H9 (cell line): ENCODE results near the gene SAT2. TPM values are rescaled to one million over a fixed set of nuclear protein-coding genes. Genes with fewer than 3 reads are reported as not detected.

Source experiments
- DNase-seq: peaks from one replicate; pipeline ENCODE4 v3.0.0-alpha.2; 2017
- H2AFZ ChIP-seq: one replicate; pipeline ENCODE4 v1.6.1; 2013; ENCODE audit warnings: mild to moderate bottlenecking, low read length, control low read depth, moderate library complexity
- H2AK5ac ChIP-seq: 2 replicates; pipeline ENCODE4 v1.6.1; 2013; ENCODE audit warnings: low read length, control low read depth, mixed read lengths; ENCODE audit not compliant: insufficient read length
- H2BK120ac ChIP-seq: one replicate; pipeline ENCODE4 v1.6.1; 2013; ENCODE audit warnings: low read depth, mild to moderate bottlenecking, low read length, control low read depth, inconsistent platforms; ENCODE audit not compliant: poor library complexity, severe bottlenecking
- H2BK12ac ChIP-seq: 2 replicates; pipeline ENCODE4 v1.6.1; 2013; ENCODE audit warnings: low read length, control low read depth, mixed read lengths, low read depth; ENCODE audit not compliant: insufficient read length
- H2BK15ac ChIP-seq: 2 replicates; pipeline ENCODE4 v1.6.1; 2013; ENCODE audit warnings: low read depth, low read length, control low read depth
- H2BK20ac ChIP-seq: one replicate; pipeline ENCODE4 v1.6.1; 2013; ENCODE audit warnings: low read depth, mild to moderate bottlenecking, low read length, control low read depth, inconsistent platforms; ENCODE audit not compliant: poor library complexity, severe bottlenecking
- H2BK5ac ChIP-seq: 2 replicates; pipeline ENCODE4 v1.6.1; 2013; ENCODE audit warnings: low read length, control low read depth, mixed read lengths; ENCODE audit not compliant: insufficient read length
- H3K14ac ChIP-seq: 2 replicates; pipeline ENCODE4 v1.6.1; 2013; ENCODE audit warnings: low read length, control low read depth; ENCODE audit not compliant: insufficient read depth
- H3K18ac ChIP-seq: 2 replicates; pipeline ENCODE4 v1.6.1; 2013; ENCODE audit warnings: low read depth, mild to moderate bottlenecking, mixed read lengths, low read length, control low read depth; ENCODE audit not compliant: insufficient read length
- H3K23ac ChIP-seq: 2 replicates; pipeline ENCODE4 v1.6.1; 2013; ENCODE audit warnings: low read length, control low read depth, mixed read lengths, low read depth; ENCODE audit not compliant: insufficient read length
- H3K23me2 ChIP-seq: 2 replicates; pipeline ENCODE4 v1.6.1; 2013; ENCODE audit warnings: low read depth, mild to moderate bottlenecking, mixed read lengths, low read length, control low read depth; ENCODE audit not compliant: insufficient read length, poor library complexity, severe bottlenecking
- H3K27ac ChIP-seq: 2 replicates; pipeline ENCODE4 v1.5.1; 2013; ENCODE audit warnings: low read length, control low read depth, mixed read lengths, low read depth; ENCODE audit not compliant: insufficient read length
- H3K27me3 ChIP-seq: 2 replicates; pipeline ENCODE4 v1.6.1; 2013; ENCODE audit warnings: low read length, control low read depth, inconsistent platforms; ENCODE audit not compliant: insufficient read depth
- H3K4ac ChIP-seq: 2 replicates; pipeline ENCODE4 v1.6.1; 2013; ENCODE audit warnings: low read depth, mild to moderate bottlenecking, control low read depth, inconsistent platforms, low read length, moderate library complexity
- H3K4me1 ChIP-seq: 2 replicates; pipeline ENCODE4 v1.6.1; 2013; ENCODE audit warnings: low read length, control low read depth, inconsistent platforms; ENCODE audit not compliant: insufficient read depth
- H3K4me2 ChIP-seq: 2 replicates; pipeline ENCODE4 v1.6.1; 2013; ENCODE audit warnings: low read length, control low read depth, mixed read lengths; ENCODE audit not compliant: insufficient read length, insufficient read depth
- H3K56ac ChIP-seq: 2 replicates; pipeline ENCODE4 v1.6.1; 2013; ENCODE audit warnings: low read depth, mild to moderate bottlenecking, mixed read lengths, low read length, control low read depth; ENCODE audit not compliant: insufficient read length
- H3K79me1 ChIP-seq: 2 replicates; pipeline ENCODE4 v1.6.1; 2013; ENCODE audit warnings: low read depth, mild to moderate bottlenecking, moderate library complexity, low read length, control low read depth, inconsistent platforms; ENCODE audit not compliant: insufficient read depth, poor library complexity, severe bottlenecking
- H3K79me2 ChIP-seq: 2 replicates; pipeline ENCODE4 v1.6.1; 2013; ENCODE audit warnings: low read length, control low read depth, inconsistent platforms; ENCODE audit not compliant: insufficient read depth
- H3K9ac ChIP-seq: 2 replicates; pipeline ENCODE4 v1.6.1; 2013; ENCODE audit warnings: low read length, control low read depth, mixed read lengths; ENCODE audit not compliant: insufficient read length; ENCODE audit errors: extremely low read depth
- H3K9me3 ChIP-seq: one replicate; pipeline ENCODE4 v1.6.1; 2013; ENCODE audit warnings: low read depth, low read length, inconsistent platforms; ENCODE audit not compliant: control insufficient read depth
- H3T11ph ChIP-seq: one replicate; pipeline ENCODE4 v1.6.1; 2013; ENCODE audit warnings: mild to moderate bottlenecking, low read length, control low read depth, inconsistent platforms
- H4K20me1 ChIP-seq: one replicate; pipeline ENCODE4 v1.6.1; 2013; ENCODE audit not compliant: control insufficient read depth, insufficient read length, insufficient read depth
- H4K5ac ChIP-seq: 2 replicates; pipeline ENCODE4 v1.6.1; 2013; ENCODE audit warnings: low read depth, mild to moderate bottlenecking, mixed read lengths, low read length, control low read depth; ENCODE audit not compliant: insufficient read length
- H4K8ac ChIP-seq: replicated peaks from 2 replicates; pipeline ENCODE4 v1.6.1; 2013; ENCODE audit warnings: low read length, control low read depth, mixed read lengths, low read depth; ENCODE audit not compliant: insufficient read length
- H4K91ac ChIP-seq: 2 replicates; pipeline ENCODE4 v1.6.1; 2013; ENCODE audit warnings: low read depth, mild to moderate bottlenecking, moderate library complexity, mixed read lengths, low read length, control low read depth; ENCODE audit not compliant: insufficient read length
- H3K27ac Mint-ChIP-seq, 3 experiments: 2 replicates in 2 of 3; 3 replicates in 1 of 3; pipeline ENCODE4 v1.8.0; 2020 to 2021; ENCODE audit warnings: mixed read lengths in 3 of 3, mild to moderate bottlenecking in 1 of 3, moderate library complexity in 1 of 3
- H3K27me3 Mint-ChIP-seq: 2 replicates; pipeline ENCODE4 v1.8.0; 2021; ENCODE audit warnings: low read depth, mild to moderate bottlenecking, moderate library complexity, mixed read lengths
- H3K36me3 Mint-ChIP-seq, 3 experiments: 2 replicates in 2 of 3; 3 replicates in 1 of 3; pipeline ENCODE4 v1.8.0; 2020 to 2021; ENCODE audit warnings: low read depth in 3 of 3, mixed read lengths in 3 of 3; ENCODE audit not compliant: insufficient read depth in 1 of 3
- H3K4me1 Mint-ChIP-seq, 2 experiments: 2 replicates each; pipeline ENCODE4 v1.8.0; 2020; ENCODE audit warnings: mixed read lengths in 2 of 2
- H3K4me3 Mint-ChIP-seq, 2 experiments: 2 replicates in 1 of 2; 3 replicates in 1 of 2; pipeline ENCODE4 v1.8.0; 2020 to 2021; ENCODE audit warnings: mild to moderate bottlenecking in 2 of 2, mixed read lengths in 2 of 2, moderate library complexity in 1 of 2
- H3K9me3 Mint-ChIP-seq, 2 experiments: 2 replicates in 1 of 2; 3 replicates in 1 of 2; pipeline ENCODE4 v1.8.0; 2020; ENCODE audit warnings: mild to moderate bottlenecking in 2 of 2, mixed read lengths in 2 of 2, moderate library complexity in 1 of 2
- CTCF ChIP-seq: fragments of 200-600 bp; sonication (generic); conservative IDR thresholded peaks from 3 replicates; pipeline ENCODE4 v1.8.0; 2021; ENCODE audit warnings: antibody characterized with exemption, mild to moderate bottlenecking
- WGBS: extraction: QIAGEN DNeasy Blood & Tissue Kit; methylation state at CpG from one replicate; pipeline ENCODE4 v1.1.7; 2013; ENCODE audit warnings: missing lambda C conversion rate, low lambda C conversion rate, mixed read lengths; ENCODE audit not compliant: insufficient read length; ENCODE audit errors: extremely low coverage; 5-methylcytosine and 5-hydroxymethylcytosine counted together
- total RNA-seq: library from RNA; stranded (reverse); gene quantifications from 2 replicates; pipeline ENCODE4 v1.2.1, GENCODE V29; 2021

SAT2 gene
- total RNA-seq, 1 experiment from 2014 or later, result 72.1 TPM

GRCh38 chr17:7576432-7576937, 51.1 kb downstream of the SAT2 start:
- no CpG with 5 or more reads among the region's 14 CpGs for WGBS
- H4K91ac ChIP-seq, result no peak overlapping the region
- no peaks in the 10 kb centered on the region for H3K27me3 ChIP-seq
- H3K4ac ChIP-seq, result no peak overlapping the region
- H4K8ac ChIP-seq, result no peak overlapping the region
- no peaks in the 10 kb centered on the region for H3K9me3 ChIP-seq
- H3K27me3 Mint-ChIP-seq, result peaks cover 10% of the 10 kb centered on the region
- no peak overlapping the region for H3K9ac ChIP-seq
- peaks cover 3 to 7% of the 10 kb centered on the region in 2 experiments; a peak in 3 of 5 replicates for H3K9me3 Mint-ChIP-seq
- 0 out of 2 replicates have a peak, but pooled peaks cover 4% of the 10 kb centered on the region for H3K4me1 ChIP-seq
- peaks cover 5% of the 10 kb centered on the region for H3K23me2 ChIP-seq
- peaks cover 2% of the 10 kb centered on the region for H3K79me1 ChIP-seq
- no peak overlapping the region for H2BK20ac ChIP-seq
- H3K4me2 ChIP-seq, result no peak overlapping the region
- DNase-seq, result no peak
- H3K56ac ChIP-seq, result no peak overlapping the region
- H2BK5ac ChIP-seq, result no peak overlapping the region
- no peak overlapping the region for H2AFZ ChIP-seq
- H3K14ac ChIP-seq, result no peak overlapping the region
- TF ChIP-seq CTCF, result no peak
- H4K5ac ChIP-seq, result no peak overlapping the region
- no peak overlapping the region for H3T11ph ChIP-seq
- no peak overlapping the region for H3K18ac ChIP-seq
- no peak overlapping the region for H2BK120ac ChIP-seq
- peak overlapping the region; percentile 37 to 96 (median 79); a peak in 5 of 7 replicates for H3K27ac Mint-ChIP-seq
- no peak overlapping the region for H2BK12ac ChIP-seq
- H2AK5ac ChIP-seq, result no peak overlapping the region
- no peak overlapping the region for H2BK15ac ChIP-seq
- peaks cover 52 to 83% (median 63%) of the 10 kb centered on the region in 3 experiments for H3K36me3 Mint-ChIP-seq
- H3K27ac ChIP-seq, result no peak overlapping the region
- H3K4me3 Mint-ChIP-seq, result peak overlapping the region in 1 of 2 experiments; percentile 98; a peak in 3 of 5 replicates
- peaks cover 21% of the 10 kb centered on the region; the same call in 1 of the 2 replicates for H3K79me2 ChIP-seq
- H4K20me1 ChIP-seq, result no peaks in the 10 kb centered on the region
- no peak overlapping the region for H3K23ac ChIP-seq
- H3K4me1 Mint-ChIP-seq, result peaks cover 52% of the 10 kb centered on the region in 2 experiments

Other genes starting within 250 kb of the SAT2 start
- gene TNK1, start 246.7 kb downstream of the SAT2 start, total RNA-seq, result 10.1 and 11.2 TPM in 2 replicates
- 31.5 and 32.1 TPM in 2 replicates for gene PLSCR3, start 233.3 kb downstream of the SAT2 start, total RNA-seq
- 151 and 153 TPM in 2 replicates for gene TMEM256, start 223.7 kb downstream of the SAT2 start, total RNA-seq
- 70.2 and 70.5 TPM in 2 replicates for gene NLGN2, start 220.0 kb downstream of the SAT2 start, total RNA-seq
- gene SPEM1, start 207.5 kb downstream of the SAT2 start, total RNA-seq, result 0.33 and 0.46 TPM in 2 replicates
- not detected in 2 replicates for gene SPEM2, start 202.2 kb downstream of the SAT2 start, total RNA-seq
- gene SPEM3, start 199.0 kb downstream of the SAT2 start, total RNA-seq, result not detected in 2 replicates
- gene TMEM102, start 192.4 kb downstream of the SAT2 start, total RNA-seq, result 8.3 and 8.6 TPM in 2 replicates
- 14.1 and 15.2 TPM in 2 replicates for gene FGF11, start 188.3 kb downstream of the SAT2 start, total RNA-seq
- 12.7 and 13.2 TPM in 2 replicates for gene CHRNB1, start 182.8 kb downstream of the SAT2 start, total RNA-seq
- gene ZBTB4, start 148.2 kb downstream of the SAT2 start, total RNA-seq, result 14.4 and 14.9 TPM in 2 replicates
- gene SLC35G6, start 146.4 kb downstream of the SAT2 start, total RNA-seq, result not detected in 2 replicates
- 153 and 154 TPM in 2 replicates for gene POLR2A, start 143.5 kb downstream of the SAT2 start, total RNA-seq
- 5.8 and 7.1 TPM in 2 replicates for gene TNFSF12, start 78.8 kb downstream of the SAT2 start, total RNA-seq
- 0.94 and 1.4 TPM in 2 replicates for gene TNFSF13, start 69.1 kb downstream of the SAT2 start, total RNA-seq
- gene SENP3, start 65.9 kb downstream of the SAT2 start, total RNA-seq, result 80.6 and 83.1 TPM in 2 replicates
- 0.37 and 0.42 TPM in 2 replicates for gene CD68, start 48.2 kb downstream of the SAT2 start, total RNA-seq
- gene MPDU1, start 44.0 kb downstream of the SAT2 start, total RNA-seq, result 73.1 and 76.1 TPM in 2 replicates
- gene SOX15, start 37.7 kb downstream of the SAT2 start, total RNA-seq, result 7.7 TPM in 2 replicates
- 36.1 and 36.4 TPM in 2 replicates for gene FXR2, start 12.9 kb downstream of the SAT2 start, total RNA-seq
- 1.5 and 1.6 TPM in 2 replicates for gene SHBG, start 2.3 kb upstream of the SAT2 start, total RNA-seq
- 15.4 and 16.2 TPM in 2 replicates for gene ATP1B2, start 23.1 kb upstream of the SAT2 start, total RNA-seq
- 163 and 164 TPM in 2 replicates for gene TP53, start 59.7 kb upstream of the SAT2 start, total RNA-seq
- 27.0 and 29.8 TPM in 2 replicates for gene WRAP53, start 60.7 kb upstream of the SAT2 start, total RNA-seq
- gene EFNB3, start 77.4 kb upstream of the SAT2 start, total RNA-seq, result 11.3 and 11.4 TPM in 2 replicates
- gene DNAH2, start 89.9 kb upstream of the SAT2 start, total RNA-seq, result 0.15 and 0.22 TPM in 2 replicates
- 26.7 and 28.9 TPM in 2 replicates for gene KDM6B, start 206.4 kb upstream of the SAT2 start, total RNA-seq
- gene TMEM88, start 227.2 kb upstream of the SAT2 start, total RNA-seq, result 8.9 and 11.3 TPM in 2 replicates
- gene NAA38, start 229.7 kb upstream of the SAT2 start, total RNA-seq, result 40.0 and 50.2 TPM in 2 replicates
- 17.1 and 18.0 TPM in 2 replicates for gene CYB5D1, start 230.2 kb upstream of the SAT2 start, total RNA-seq